8988T (cell line): ENCODE results near the gene NPRL2.

Source experiments
- DNase-seq: peaks from one replicate; pipeline ENCODE4 v3.0.0; 2011

Gene NPRL2

GRCh38 chr3:50303013-50303815 lies 47.4 kb downstream of the NPRL2 start, which contains the start of gene HYAL1:
Gene HYAL1 (minus strand): TSS chr3:50303574. CDS start chr3:50302956, 618 bp downstream.
- DNase-seq = no peak

GRCh38 chr3:50302095-50303012 lies 48.2 kb downstream of the NPRL2 start:
- DNase-seq = no peak

DNA sequence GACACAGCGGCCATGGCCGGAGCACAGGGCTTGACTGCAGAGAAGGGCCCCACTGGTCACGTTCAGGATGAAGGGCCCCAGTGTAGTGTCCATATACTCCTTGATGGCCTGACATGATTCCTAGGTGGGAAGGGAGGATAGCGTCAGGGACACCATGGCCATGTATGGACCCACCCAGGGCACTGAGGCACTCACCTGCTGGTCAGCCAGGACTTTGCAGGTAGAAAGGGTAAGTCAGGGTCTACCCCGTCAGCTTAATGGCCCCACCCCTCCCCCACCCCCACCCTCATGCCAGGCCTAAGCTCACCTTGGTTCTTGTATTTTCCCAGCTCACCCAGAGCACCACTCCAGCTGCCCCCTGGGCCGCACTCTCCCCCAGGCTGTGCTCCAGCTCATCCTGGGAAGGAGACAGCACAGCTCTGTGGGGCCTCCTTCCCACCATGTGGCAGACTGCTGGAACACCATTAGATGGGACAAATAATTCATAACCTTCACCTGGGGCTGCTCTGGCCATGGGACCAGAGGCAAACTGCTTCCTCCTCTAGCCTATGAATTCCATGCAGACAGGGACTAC lies 49.8 kb downstream of the NPRL2 start:
- no peak for DNase-seq

- DNase-seq = no peak
Observed at GRCh38 chr3:50299929-50300680, 50.5 kb downstream of the NPRL2 start.

GRCh38 chr3:50299638-50299928 lies 51.0 kb downstream of the NPRL2 start:
- DNase-seq = no peak

DNA sequence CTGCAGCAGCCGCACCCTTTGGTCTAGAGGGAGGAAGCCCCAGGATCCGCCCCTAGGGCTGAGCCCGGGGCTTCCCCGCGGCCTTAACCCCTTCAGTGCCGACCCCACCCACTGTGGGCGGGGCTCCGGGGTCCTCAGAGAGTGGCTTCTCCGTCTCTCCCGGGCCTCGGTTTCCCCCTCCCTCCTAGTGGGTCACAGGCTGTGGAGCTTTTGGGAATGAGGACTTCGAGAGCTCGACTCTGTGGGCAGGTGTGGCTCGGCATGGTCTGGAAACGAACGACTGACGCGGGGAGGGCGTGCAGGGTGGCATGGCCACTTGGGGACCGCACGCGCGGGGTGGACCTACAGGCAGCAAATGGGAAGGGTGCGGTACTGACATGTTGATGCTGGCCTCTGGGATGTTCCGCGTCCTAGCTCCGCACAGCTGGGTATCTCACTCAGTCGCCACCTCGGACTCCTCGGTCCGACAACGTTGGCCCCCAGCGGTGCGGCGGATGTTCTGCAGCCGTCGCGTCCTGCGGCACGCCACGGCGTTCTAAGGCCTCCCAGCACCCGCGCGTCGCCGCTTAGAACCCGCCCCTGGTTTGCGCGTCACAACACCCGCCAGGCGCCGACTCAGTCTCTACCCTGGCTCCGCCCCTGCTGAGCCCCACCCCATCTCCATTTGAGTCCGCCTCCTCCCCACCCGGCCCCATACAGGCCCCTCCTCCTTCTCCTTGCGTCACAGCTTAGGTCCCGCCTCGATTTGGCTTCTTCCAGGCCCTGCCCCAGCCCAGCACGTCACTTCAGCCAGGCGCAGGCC lies 51.5 kb downstream of the NPRL2 start, which contains the start of the genes HYAL3 and NAA80:
Gene HYAL3 (minus strand): TSS at position 570 of the 802 bp plus-strand sequence. CDS start 3,803 bp downstream, outside the sequence.
Gene NAA80 (minus strand): TSS at position 570 of the 802 bp plus-strand sequence. CDS start 1,942 bp downstream, outside the sequence.
- peak; percentile 99 for DNase-seq

DNA sequence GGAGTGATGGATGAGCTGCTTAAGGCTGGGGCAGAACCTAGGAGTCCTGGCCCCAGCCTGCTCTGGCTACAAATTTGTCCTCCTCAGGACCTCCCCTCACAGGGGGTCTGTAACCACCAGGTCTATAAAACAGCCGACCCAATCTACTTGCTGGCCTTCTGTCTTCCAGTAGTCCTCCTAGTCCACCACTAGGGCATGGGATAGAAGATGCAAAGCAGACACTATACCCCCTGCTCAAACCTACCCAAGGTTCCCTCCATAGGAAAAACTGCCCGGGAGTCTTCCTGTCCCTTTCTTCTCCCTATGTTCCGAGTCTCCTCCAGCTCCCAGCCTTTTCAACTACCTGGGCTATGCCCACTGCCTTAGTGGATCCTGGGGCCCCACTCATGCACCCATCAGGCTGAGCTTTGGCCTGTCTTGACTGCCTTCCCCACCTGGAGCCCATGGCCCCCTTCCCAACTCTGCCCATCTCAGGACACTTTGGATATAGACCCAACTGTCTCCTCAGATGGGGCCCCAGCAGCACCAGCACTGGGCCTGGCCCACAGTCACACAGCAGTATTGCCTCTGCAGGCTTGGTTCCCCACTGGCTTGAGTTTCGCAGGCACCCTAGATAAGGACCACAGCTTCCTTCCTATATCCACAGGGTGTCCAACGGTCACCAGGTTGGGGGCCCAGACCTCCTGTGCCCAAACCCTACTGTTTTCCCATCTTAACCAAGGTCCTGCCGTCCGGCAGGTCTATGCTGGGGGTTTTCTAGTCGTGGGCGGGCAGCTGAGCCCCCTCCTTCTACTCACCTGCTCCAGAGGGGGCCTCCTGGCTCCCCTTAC lies 52.5 kb downstream of the NPRL2 start:
- DNase-seq = no peak

DNA sequence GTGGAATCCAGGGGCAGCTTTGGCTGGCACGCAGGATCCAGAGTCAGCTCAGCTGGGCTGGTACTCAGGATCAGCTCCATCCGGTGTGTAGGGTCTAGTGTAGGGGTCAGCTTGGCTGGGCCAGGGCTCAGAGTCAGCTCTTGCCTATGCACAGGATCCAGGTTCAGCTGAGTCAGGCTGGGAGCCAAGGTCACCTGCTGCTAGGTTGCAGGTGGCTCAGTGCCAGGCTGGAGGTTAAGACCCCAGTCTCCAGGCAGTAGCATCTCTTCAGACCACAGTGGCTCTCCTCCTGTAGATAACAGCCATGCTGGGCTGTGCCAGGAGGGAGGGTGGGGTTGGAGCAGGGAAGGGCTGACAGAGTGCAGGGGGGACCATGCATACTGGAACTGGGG lies 53.2 kb downstream of the NPRL2 start:
- DNase-seq = no peak
